C4-2B (cell line): ENCODE results near the gene CRACDL.

Experiments used
- H3K27ac ChIP-seq: fragments of 450-650 bp; 2 replicates; pipeline ENCODE4 v1.5.1; 2017
- ZFX ChIP-seq: fragments of 450-650 bp; IDR thresholded peaks from 2 replicates; pipeline ENCODE4 v1.6.1; 2017
- TF ChIP-seq, protein P1 (sequence below): fragments of 450-650 bp; conservative IDR thresholded peaks from 2 replicates; pipeline ENCODE4 v1.5.1; 2017; ENCODE audit warnings: mild to moderate bottlenecking

Gene CRACDL

GRCh38 chr2:98833917-98834263 lies 102.1 kb downstream of the CRACDL start:
- no peak overlapping the region for H3K27ac ChIP-seq
- no peak for TF ChIP-seq ZFX
- TF ChIP-seq, protein P1, sequence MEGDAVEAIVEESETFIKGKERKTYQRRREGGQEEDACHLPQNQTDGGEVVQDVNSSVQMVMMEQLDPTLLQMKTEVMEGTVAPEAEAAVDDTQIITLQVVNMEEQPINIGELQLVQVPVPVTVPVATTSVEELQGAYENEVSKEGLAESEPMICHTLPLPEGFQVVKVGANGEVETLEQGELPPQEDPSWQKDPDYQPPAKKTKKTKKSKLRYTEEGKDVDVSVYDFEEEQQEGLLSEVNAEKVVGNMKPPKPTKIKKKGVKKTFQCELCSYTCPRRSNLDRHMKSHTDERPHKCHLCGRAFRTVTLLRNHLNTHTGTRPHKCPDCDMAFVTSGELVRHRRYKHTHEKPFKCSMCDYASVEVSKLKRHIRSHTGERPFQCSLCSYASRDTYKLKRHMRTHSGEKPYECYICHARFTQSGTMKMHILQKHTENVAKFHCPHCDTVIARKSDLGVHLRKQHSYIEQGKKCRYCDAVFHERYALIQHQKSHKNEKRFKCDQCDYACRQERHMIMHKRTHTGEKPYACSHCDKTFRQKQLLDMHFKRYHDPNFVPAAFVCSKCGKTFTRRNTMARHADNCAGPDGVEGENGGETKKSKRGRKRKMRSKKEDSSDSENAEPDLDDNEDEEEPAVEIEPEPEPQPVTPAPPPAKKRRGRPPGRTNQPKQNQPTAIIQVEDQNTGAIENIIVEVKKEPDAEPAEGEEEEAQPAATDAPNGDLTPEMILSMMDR: no peak

- no peak overlapping the region for H3K27ac ChIP-seq
- TF ChIP-seq ZFX: no peak
- TF ChIP-seq, protein P1: no peak
Measured at GRCh38 chr2:98833172-98833916, 102.7 kb downstream of the CRACDL start.

GRCh38 chr2:98832172-98832571 lies 103.9 kb downstream of the CRACDL start:
- no peak overlapping the region for H3K27ac ChIP-seq
- TF ChIP-seq, protein P1: no peak
- no peak for TF ChIP-seq ZFX

GRCh38 chr2:98830571-98831145 lies 105.4 kb downstream of the CRACDL start:
- no peak overlapping the region for H3K27ac ChIP-seq
- TF ChIP-seq, protein P1: no peak
- no peak for TF ChIP-seq ZFX

DNA sequence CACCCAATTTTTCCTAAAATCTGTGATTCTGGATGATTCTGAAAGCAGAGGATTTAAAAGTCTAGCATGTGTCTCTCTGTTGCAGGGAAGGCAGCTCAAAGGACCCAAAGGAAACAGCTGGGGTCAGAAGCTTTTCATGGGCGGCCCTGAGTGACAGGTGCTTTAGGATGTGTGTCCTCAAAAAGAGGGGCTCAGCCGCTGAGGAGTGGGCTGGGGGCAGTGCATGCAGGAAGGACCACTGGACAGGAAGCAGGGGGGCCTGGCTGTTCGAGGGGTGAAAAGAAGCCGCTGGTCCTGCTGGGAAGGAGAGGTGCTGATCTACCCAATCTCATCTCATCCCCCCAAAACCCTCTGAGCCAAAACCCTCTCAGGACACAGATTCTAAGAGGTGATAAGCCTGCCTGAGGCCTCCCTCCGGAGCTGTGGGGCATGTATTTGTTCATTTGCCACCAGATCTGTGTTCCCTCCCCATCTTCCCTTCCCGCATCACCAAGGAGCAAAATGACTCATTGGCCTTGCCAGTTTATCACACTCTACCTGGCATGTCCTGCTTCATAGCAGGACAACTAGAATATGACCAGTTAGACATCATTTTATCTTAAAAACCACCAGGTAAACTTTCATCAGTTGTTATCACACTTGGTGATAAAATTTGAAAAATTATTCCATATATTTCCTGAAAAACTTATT lies 106.3 kb downstream of the CRACDL start:
- peak overlapping the region; percentile 5; the same call in 1 of the 2 replicates for H3K27ac ChIP-seq
- TF ChIP-seq ZFX: no peak
- TF ChIP-seq, protein P1: no peak

DNA sequence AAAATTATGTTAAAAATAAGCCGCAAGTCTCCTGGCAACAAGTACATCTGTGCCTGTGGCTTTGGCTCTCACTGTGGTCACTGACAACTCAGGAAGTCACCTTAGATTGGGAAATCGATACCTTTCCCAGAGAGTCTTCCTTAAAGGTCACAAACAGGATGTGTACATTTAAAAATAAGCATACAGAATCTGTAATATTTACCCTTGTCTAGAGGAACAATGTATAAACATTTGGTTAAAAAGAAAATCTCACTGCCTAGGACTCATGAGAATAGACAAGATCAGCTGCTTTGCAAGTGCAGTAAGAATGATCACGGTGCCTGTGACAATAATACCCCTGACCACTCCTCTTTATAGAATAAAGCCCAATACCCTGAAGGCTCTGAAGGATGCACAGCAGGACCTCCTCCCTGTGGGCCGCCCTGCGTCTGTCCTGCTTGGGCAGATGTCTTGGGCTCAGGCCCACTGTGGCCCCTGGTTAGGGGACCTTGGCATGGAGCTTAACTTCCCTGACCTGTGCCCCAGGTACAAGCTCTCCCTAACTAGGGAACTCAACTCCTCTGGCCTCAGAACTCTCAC lies 107.1 kb downstream of the CRACDL start:
- TF ChIP-seq, protein P1: no peak
- no peak for TF ChIP-seq ZFX
- H3K27ac ChIP-seq: peak overlapping the region; percentile 5; the same call in 1 of the 2 replicates

DNA sequence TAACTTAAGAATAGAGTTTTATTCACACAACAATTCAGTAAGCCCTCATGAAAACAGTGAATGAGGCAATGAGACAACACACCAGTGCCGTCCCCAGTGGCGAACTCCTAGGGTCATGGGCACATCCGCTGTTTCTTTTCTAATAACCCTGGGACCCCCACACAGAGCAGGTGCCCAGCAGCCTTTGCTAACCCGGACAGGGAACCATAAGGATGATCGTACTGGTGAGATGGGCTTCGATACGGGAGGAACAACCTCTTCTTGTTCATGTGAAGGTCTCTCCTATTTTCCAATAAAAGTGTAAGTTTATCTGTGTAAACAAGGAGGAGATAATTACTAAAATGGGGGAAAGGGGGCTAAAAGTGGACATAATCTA lies 107.7 kb downstream of the CRACDL start:
- H3K27ac ChIP-seq: no peak overlapping the region
- TF ChIP-seq ZFX: no peak
- TF ChIP-seq, protein P1: no peak
